Measurements from ENCODE around the gene THAP11.

Gene THAP11

GRCh38 chr16:67872131-67872630, 30.1 kb downstream of the THAP11 start:
- peaks cover 55% of the 10 kb centered on the region for H3K36me3 ChIP-seq (ENCODE audit: insufficient read depth, low read length)
- no peak overlapping the region for H2AFZ ChIP-seq (ENCODE audit: low read length)
- H3K4me3 ChIP-seq (ENCODE audit: low read depth, low read length, poor library complexity, severe bottlenecking): peak overlapping the region; percentile 99
- peaks cover 23% of the 10 kb centered on the region for H3K4me1 ChIP-seq (ENCODE audit: insufficient read depth, low read length, severe bottlenecking)
- H3K9ac ChIP-seq (ENCODE audit: low read length): peak overlapping the region; percentile 93; the same call in 1 of the 2 replicates
- H3F3A ChIP-seq (ENCODE audit: insufficient read depth, low read length): no peaks in the 10 kb centered on the region
- H3K79me2 ChIP-seq (ENCODE audit: insufficient read depth, low read length): peaks cover 27% of the 10 kb centered on the region
- no peaks in the 10 kb centered on the region for H3K9me3 ChIP-seq (ENCODE audit: low read length)
- no peaks in the 10 kb centered on the region for H3K9me2 ChIP-seq (ENCODE audit: low read depth, low read length)
- H3K27ac ChIP-seq (ENCODE audit: low read depth, low read length, poor library complexity, severe bottlenecking): peak overlapping the region; percentile 65
- H4K20me1 ChIP-seq (ENCODE audit: insufficient read depth, low read length): no peaks in the 10 kb centered on the region
- no peaks in the 10 kb centered on the region for H3K27me3 ChIP-seq (ENCODE audit: insufficient read depth, low read length)
- peak overlapping the region; percentile 91 for H3K4me2 ChIP-seq (ENCODE audit: low read length)
- no peak for TF ChIP-seq EZH2 (IDR thresholded peaks at IDR 0.05; ENCODE audit: borderline replicate concordance, low read length)
- no peak for TF ChIP-seq CTCF (IDR thresholded peaks at IDR 0.05; ENCODE audit: low read length)

- peak within 1 kb of the TSS; percentile 99 for H3K4me3 ChIP-seq (ENCODE audit: low read depth, low read length, poor library complexity, severe bottlenecking)
- peak within 1 kb of the TSS; percentile 65 for H3K27ac ChIP-seq (ENCODE audit: low read depth, low read length, poor library complexity, severe bottlenecking)
- H3K9me2 ChIP-seq (ENCODE audit: low read depth, low read length): no peaks in the 10 kb centered on the region
- H3K4me1 ChIP-seq (ENCODE audit: insufficient read depth, low read length, severe bottlenecking): peaks cover 23% of the 10 kb centered on the region
- no peaks in the 10 kb centered on the region for H3K27me3 ChIP-seq (ENCODE audit: insufficient read depth, low read length)
- H3K9me3 ChIP-seq (ENCODE audit: low read length): no peaks in the 10 kb centered on the region
- peak within 1 kb of the TSS; percentile 93 for H3K9ac ChIP-seq (ENCODE audit: low read length)
- H3K36me3 ChIP-seq (ENCODE audit: insufficient read depth, low read length): peaks cover 55% of the 10 kb centered on the region
- H3F3A ChIP-seq (ENCODE audit: insufficient read depth, low read length): no peaks in the 10 kb centered on the region
- peaks cover 27% of the 10 kb centered on the region for H3K79me2 ChIP-seq (ENCODE audit: insufficient read depth, low read length)
- no peaks in the 10 kb centered on the region for H4K20me1 ChIP-seq (ENCODE audit: insufficient read depth, low read length)
- no peak for TF ChIP-seq EZH2 (IDR thresholded peaks at IDR 0.05; ENCODE audit: borderline replicate concordance, low read length)
- H2AFZ ChIP-seq (ENCODE audit: low read length): no peak within 1 kb of the TSS
- peak within 1 kb of the TSS; percentile 91 for H3K4me2 ChIP-seq (ENCODE audit: low read length)
Observed at GRCh38 chr16:67872631-67873434, 30.7 kb downstream of the THAP11 start, which contains the start of gene EDC4. TSS of gene EDC4 (plus strand) at chr16:67873052. CDS start at chr16:67873262, 210 bp downstream.

GRCh38 chr16:67873435-67874370, 31.6 kb downstream of the THAP11 start:
- H3K4me2 ChIP-seq (ENCODE audit: low read length): peak overlapping the region; percentile 91
- H3K27ac ChIP-seq (ENCODE audit: low read depth, low read length, poor library complexity, severe bottlenecking): no peak overlapping the region
- H3K79me2 ChIP-seq (ENCODE audit: insufficient read depth, low read length): peaks cover 27% of the 10 kb centered on the region
- no peaks in the 10 kb centered on the region for H4K20me1 ChIP-seq (ENCODE audit: insufficient read depth, low read length)
- H3K4me3 ChIP-seq (ENCODE audit: low read depth, low read length, poor library complexity, severe bottlenecking): peak overlapping the region; percentile 99
- peaks cover 55% of the 10 kb centered on the region for H3K36me3 ChIP-seq (ENCODE audit: insufficient read depth, low read length)
- no peak overlapping the region for H2AFZ ChIP-seq (ENCODE audit: low read length)
- H3K4me1 ChIP-seq (ENCODE audit: insufficient read depth, low read length, severe bottlenecking): peaks cover 23% of the 10 kb centered on the region
- H3K9me3 ChIP-seq (ENCODE audit: low read length): no peaks in the 10 kb centered on the region
- H3K9ac ChIP-seq (ENCODE audit: low read length): peak overlapping the region; percentile 93
- no peaks in the 10 kb centered on the region for H3F3A ChIP-seq (ENCODE audit: insufficient read depth, low read length)
- no peaks in the 10 kb centered on the region for H3K9me2 ChIP-seq (ENCODE audit: low read depth, low read length)
- no peak for TF ChIP-seq CTCF (IDR thresholded peaks at IDR 0.05; ENCODE audit: low read length)
- no peak for TF ChIP-seq EZH2 (IDR thresholded peaks at IDR 0.05; ENCODE audit: borderline replicate concordance, low read length)
- H3K27me3 ChIP-seq (ENCODE audit: insufficient read depth, low read length): no peaks in the 10 kb centered on the region

Measured in OCI-LY1 (cell line).